GM10847 (cell line): Measurements from ENCODE around the gene SCRN2.

ENCODE experiments used
- POLR2A ChIP-seq: IDR thresholded peaks from 2 replicates; pipeline ENCODE4 v1.6.1; 2011; ENCODE audit not compliant: insufficient read length; ENCODE audit errors: extremely low read depth

The SCRN2 gene

DNA sequence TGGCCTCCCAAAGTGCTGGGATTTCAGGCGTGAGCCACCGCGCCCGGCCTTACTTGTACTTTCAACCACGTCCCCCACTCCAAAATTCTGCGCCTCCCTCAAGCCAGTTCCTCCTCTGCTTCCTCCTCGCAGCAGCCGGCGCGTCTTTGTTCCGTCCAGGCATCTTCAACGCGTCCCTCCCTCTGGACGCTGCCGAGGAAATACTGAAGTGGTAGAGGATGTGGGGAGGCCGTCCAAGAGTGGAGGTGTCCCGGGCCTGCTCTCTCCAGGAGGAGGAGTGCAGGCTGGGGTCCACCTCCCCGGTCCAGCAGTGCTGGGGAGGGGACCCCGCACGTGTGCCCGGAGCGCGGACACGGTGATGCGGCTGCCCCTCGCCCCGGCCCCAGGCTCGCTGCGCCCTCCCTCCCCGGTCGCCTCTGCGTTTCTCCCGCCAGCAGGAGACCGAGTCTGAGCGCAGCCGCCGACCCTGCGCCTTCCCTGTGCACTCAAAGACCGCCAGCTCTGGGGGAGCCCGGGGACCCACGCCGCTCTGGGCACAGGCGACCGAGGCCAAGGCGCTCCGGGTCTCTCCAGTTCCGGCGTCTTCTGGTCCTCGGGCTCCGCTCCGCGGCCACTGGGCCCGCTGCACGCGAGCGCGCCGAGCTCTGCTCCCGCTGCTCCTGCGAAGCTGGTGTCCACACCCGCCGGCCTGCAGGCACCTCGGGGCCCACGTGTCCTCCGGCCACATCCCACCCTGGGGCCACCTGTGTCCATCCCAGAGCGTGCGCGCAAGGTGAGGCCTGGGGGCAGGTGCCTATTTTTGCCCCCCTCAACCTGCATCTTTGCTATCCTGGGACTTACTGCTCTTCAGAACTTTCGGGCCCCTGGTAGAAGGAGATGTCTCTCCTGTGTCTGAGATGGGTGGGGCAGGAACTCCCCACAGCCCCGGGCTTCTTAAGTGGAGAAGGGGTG lies 51.2 kb downstream of the SCRN2 start:
- TF ChIP-seq POLR2A: no peak
